ENCODE measurements around the gene APBA1. TPM values are rescaled to one million over a fixed set of nuclear protein-coding genes. Genes with fewer than 3 reads are reported as not detected.

Gene APBA1
- total RNA-seq, 1 donor from 2014 or later = under 0.01 TPM

- TF ChIP-seq, protein P1, sequence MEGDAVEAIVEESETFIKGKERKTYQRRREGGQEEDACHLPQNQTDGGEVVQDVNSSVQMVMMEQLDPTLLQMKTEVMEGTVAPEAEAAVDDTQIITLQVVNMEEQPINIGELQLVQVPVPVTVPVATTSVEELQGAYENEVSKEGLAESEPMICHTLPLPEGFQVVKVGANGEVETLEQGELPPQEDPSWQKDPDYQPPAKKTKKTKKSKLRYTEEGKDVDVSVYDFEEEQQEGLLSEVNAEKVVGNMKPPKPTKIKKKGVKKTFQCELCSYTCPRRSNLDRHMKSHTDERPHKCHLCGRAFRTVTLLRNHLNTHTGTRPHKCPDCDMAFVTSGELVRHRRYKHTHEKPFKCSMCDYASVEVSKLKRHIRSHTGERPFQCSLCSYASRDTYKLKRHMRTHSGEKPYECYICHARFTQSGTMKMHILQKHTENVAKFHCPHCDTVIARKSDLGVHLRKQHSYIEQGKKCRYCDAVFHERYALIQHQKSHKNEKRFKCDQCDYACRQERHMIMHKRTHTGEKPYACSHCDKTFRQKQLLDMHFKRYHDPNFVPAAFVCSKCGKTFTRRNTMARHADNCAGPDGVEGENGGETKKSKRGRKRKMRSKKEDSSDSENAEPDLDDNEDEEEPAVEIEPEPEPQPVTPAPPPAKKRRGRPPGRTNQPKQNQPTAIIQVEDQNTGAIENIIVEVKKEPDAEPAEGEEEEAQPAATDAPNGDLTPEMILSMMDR (IDR thresholded peaks at IDR 0.05; ENCODE audit: insufficient read depth, low read length, severe bottlenecking) = no peak
- no peak for FAIRE-seq
- Histone ChIP-seq H3K4me3 (ENCODE audit: low read depth, low read length) (no peak overlapping the region), H3K36me3 (ENCODE audit: control insufficient read depth, insufficient read depth, low read length) (no peaks in the 10 kb centered on the region), H3K27me3 (ENCODE audit: control insufficient read depth, insufficient read depth, low read length) (no peaks in the 10 kb centered on the region)
- no peak for DNase-seq (ENCODE audit: low read depth)
These were observed 218.4 kb downstream of the APBA1 start for GRCh38 chr9:69453746-69454145.

DNA sequence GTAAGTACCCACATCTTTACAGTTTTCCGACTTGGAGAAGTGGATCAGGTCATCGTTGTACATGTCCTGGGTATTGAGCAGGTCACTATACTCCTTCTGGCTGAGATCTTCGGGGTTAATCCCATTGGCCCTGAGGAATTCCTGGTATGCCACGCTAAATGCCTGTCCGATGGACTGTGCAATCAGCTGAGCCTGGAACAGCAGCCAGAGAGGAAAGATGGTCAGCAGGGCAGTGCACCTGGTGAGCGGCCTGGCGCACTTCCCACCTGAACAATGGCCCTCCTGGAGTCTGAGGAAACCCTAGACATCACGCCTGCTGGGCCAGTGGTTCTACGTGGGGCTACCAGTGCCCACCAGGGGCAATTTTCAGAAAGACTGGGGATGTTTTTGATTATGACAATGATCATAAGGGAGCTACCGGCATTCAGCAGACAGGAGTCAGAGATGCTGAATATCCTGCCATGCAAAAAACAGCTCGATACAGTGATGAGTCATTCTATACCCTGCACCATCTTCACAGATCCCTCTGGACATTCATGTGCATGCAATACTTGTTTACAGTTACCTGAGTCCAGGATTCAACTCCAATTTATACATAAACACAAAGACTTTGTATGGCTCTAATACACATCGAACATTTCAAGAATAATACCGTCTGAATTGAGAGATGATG, 219.9 kb downstream of the APBA1 start:
- FAIRE-seq (no peak), DNase-seq (ENCODE audit: low read depth) (no peak)
- H3K4me3 ChIP-seq (ENCODE audit: low read depth, low read length) = no peak overlapping the region
- no peaks in the 10 kb centered on the region for H3K36me3 ChIP-seq (ENCODE audit: control insufficient read depth, insufficient read depth, low read length)
- TF ChIP-seq, protein P1 (IDR thresholded peaks at IDR 0.05; ENCODE audit: insufficient read depth, low read length, severe bottlenecking) = no peak
- no peaks in the 10 kb centered on the region for H3K27me3 ChIP-seq (ENCODE audit: control insufficient read depth, insufficient read depth, low read length)

GRCh38 chr9:69446496-69446895, 225.7 kb downstream of the APBA1 start:
- Histone ChIP-seq H3K4me3 (ENCODE audit: low read depth, low read length) (no peak overlapping the region), H3K27me3 (ENCODE audit: control insufficient read depth, insufficient read depth, low read length) (no peaks in the 10 kb centered on the region), H3K36me3 (ENCODE audit: control insufficient read depth, insufficient read depth, low read length) (no peaks in the 10 kb centered on the region)
- TF ChIP-seq, protein P1 (IDR thresholded peaks at IDR 0.05; ENCODE audit: insufficient read depth, low read length, severe bottlenecking) = no peak
- FAIRE-seq (peak; percentile 76), DNase-seq (ENCODE audit: low read depth) (no peak)

DNA sequence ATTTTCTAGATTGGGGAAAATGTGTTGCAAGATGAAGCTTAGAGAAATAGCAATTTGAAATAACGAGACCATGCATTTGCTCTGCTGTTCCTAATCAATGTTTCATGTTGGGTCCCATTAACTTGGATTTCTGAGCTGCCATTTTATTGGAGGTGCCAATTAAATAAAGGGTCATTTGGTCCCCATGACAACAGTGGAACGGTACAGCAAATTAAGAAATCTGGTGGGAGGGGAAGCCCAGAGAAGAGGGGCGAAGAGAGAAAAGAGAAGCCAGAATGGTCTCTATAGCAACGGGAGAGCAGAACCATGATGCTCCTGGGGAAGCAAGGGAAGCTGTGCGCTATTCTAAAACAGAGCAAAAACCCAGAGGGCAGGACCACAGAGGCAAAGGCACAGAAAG, 226.9 kb downstream of the APBA1 start:
- H3K4me3 ChIP-seq (ENCODE audit: low read depth, low read length) = no peak overlapping the region
- FAIRE-seq (no peak), DNase-seq (ENCODE audit: low read depth) (no peak)
- H3K27me3 ChIP-seq (ENCODE audit: control insufficient read depth, insufficient read depth, low read length) = no peaks in the 10 kb centered on the region
- TF ChIP-seq, protein P1 (IDR thresholded peaks at IDR 0.05; ENCODE audit: insufficient read depth, low read length, severe bottlenecking) = no peak
- H3K36me3 ChIP-seq (ENCODE audit: control insufficient read depth, insufficient read depth, low read length) = no peaks in the 10 kb centered on the region

GRCh38 chr9:69444791-69445190, 227.4 kb downstream of the APBA1 start:
- FAIRE-seq = no peak
- H3K27me3 ChIP-seq (ENCODE audit: control insufficient read depth, insufficient read depth, low read length) = no peaks in the 10 kb centered on the region
- H3K36me3 ChIP-seq (ENCODE audit: control insufficient read depth, insufficient read depth, low read length) = no peaks in the 10 kb centered on the region
- DNase-seq (ENCODE audit: low read depth) = no peak
- H3K4me3 ChIP-seq (ENCODE audit: low read depth, low read length) = no peak overlapping the region
- TF ChIP-seq, protein P1 (IDR thresholded peaks at IDR 0.05; ENCODE audit: insufficient read depth, low read length, severe bottlenecking) = no peak

- H3K36me3 ChIP-seq (ENCODE audit: control insufficient read depth, insufficient read depth, low read length) = no peaks in the 10 kb centered on the region
- FAIRE-seq = peak; percentile 7
- no peak overlapping the region for H3K4me3 ChIP-seq (ENCODE audit: low read depth, low read length)
- TF ChIP-seq, protein P1 (IDR thresholded peaks at IDR 0.05; ENCODE audit: insufficient read depth, low read length, severe bottlenecking) = no peak
- no peak for DNase-seq (ENCODE audit: low read depth)
- no peaks in the 10 kb centered on the region for H3K27me3 ChIP-seq (ENCODE audit: control insufficient read depth, insufficient read depth, low read length)
These were observed 228.2 kb downstream of the APBA1 start for GRCh38 chr9:69444021-69444420.

All from bronchial epithelial cell (primary cell).